ENCODE data around the gene MTUS2. TPM values are rescaled to one million over a fixed set of nuclear protein-coding genes. Genes with fewer than 3 reads are reported as not detected.

Gene MTUS2
- total and polyA plus RNA-seq, 2 experiments from 2014 or later = 3.0 to 4.3 TPM

DNA sequence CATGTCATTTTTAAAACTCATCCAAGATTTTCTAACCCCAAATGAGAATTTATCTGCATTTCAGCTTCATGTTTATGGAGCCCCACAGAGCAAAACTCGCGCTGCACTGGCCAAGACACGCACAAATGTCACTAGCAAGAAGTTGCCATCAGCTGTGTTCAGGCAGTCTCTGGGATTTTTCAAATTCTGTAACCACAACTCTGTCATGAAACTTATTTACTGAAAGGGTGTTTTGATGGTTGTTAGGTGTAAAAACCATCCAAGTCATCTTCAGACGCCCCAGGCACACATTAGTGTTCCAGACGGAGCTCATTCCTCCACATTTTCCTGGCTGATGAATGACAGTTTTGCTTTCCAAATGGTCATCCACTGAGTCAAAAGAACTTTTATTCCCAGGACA lies 712.0 kb downstream of the MTUS2 start:
- no peaks in the 10 kb centered on the region for H3K9me2 ChIP-seq (replicated peaks; ENCODE audit: insufficient read depth)
- TF ChIP-seq, protein P1, sequence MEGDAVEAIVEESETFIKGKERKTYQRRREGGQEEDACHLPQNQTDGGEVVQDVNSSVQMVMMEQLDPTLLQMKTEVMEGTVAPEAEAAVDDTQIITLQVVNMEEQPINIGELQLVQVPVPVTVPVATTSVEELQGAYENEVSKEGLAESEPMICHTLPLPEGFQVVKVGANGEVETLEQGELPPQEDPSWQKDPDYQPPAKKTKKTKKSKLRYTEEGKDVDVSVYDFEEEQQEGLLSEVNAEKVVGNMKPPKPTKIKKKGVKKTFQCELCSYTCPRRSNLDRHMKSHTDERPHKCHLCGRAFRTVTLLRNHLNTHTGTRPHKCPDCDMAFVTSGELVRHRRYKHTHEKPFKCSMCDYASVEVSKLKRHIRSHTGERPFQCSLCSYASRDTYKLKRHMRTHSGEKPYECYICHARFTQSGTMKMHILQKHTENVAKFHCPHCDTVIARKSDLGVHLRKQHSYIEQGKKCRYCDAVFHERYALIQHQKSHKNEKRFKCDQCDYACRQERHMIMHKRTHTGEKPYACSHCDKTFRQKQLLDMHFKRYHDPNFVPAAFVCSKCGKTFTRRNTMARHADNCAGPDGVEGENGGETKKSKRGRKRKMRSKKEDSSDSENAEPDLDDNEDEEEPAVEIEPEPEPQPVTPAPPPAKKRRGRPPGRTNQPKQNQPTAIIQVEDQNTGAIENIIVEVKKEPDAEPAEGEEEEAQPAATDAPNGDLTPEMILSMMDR (IDR thresholded peaks at IDR 0.05; ENCODE audit: poor library complexity) = no peak
- TF ChIP-seq EZH2 (IDR thresholded peaks at IDR 0.05; ENCODE audit: borderline replicate concordance) (no peak), EZH2phosphoT487 (IDR thresholded peaks at IDR 0.05; ENCODE audit: low read depth, severe bottlenecking, unreplicated experiment) (no peak)
- DNase-seq (ENCODE audit: low spot score) = no peak
- no peaks in the 10 kb centered on the region for H3K36me3 ChIP-seq (replicated peaks; ENCODE audit: insufficient read depth, low read depth)
- no peak overlapping the region for H3K4me3 ChIP-seq
- H3K4me1 ChIP-seq (ENCODE audit: insufficient read depth) = no peaks in the 10 kb centered on the region
- no peaks in the 10 kb centered on the region for H3K9me3 ChIP-seq (ENCODE audit: low read depth)
- no peaks in the 10 kb centered on the region for H4K20me1 ChIP-seq (ENCODE audit: insufficient read depth, poor library complexity, severe bottlenecking)
- H2AFZ ChIP-seq = no peak overlapping the region
- no peak overlapping the region for H3K4me2 ChIP-seq
- no peak overlapping the region for H3K27ac ChIP-seq
- H3K27me3 ChIP-seq = no peaks in the 10 kb centered on the region
- no peaks in the 10 kb centered on the region for H3K79me2 ChIP-seq
- WGBS (ENCODE audit: low lambda C conversion rate, missing lambda C conversion rate) = 85% methylated on average over 5 of the region's 5 CpGs

DNA sequence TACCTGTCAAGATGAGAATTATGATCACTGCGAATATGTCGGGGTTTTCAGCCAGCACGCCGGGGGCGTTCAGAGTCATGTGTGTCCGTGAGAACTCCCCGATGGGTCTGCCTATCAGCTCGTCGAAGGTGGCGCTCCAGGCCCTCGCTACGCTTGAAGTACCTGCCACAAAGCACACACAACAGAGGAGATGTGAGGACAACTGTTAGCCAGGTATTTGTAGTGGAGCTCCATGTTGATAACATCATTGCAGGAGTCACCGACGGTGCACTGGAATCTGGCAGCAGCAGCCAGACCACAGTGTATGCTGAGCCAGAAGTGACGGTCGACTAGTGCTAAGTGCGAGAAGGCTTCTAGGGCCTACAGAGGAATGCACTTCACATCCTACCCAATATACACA lies 712.7 kb downstream of the MTUS2 start:
- H3K79me2 ChIP-seq = no peaks in the 10 kb centered on the region
- no peaks in the 10 kb centered on the region for H4K20me1 ChIP-seq (ENCODE audit: insufficient read depth, poor library complexity, severe bottlenecking)
- H3K4me3 ChIP-seq = no peak overlapping the region
- DNase-seq (ENCODE audit: low spot score) = no peak
- 81% methylated on average over 17 of the region's 17 CpGs for WGBS (ENCODE audit: low lambda C conversion rate, missing lambda C conversion rate)
- H3K9me2 ChIP-seq (replicated peaks; ENCODE audit: insufficient read depth) = no peaks in the 10 kb centered on the region
- TF ChIP-seq EZH2 (IDR thresholded peaks at IDR 0.05; ENCODE audit: borderline replicate concordance) (no peak), EZH2phosphoT487 (IDR thresholded peaks at IDR 0.05; ENCODE audit: low read depth, severe bottlenecking, unreplicated experiment) (no peak)
- TF ChIP-seq, protein P1 (IDR thresholded peaks at IDR 0.05; ENCODE audit: poor library complexity) = no peak
- peak overlapping the region; percentile 31 for H3K27ac ChIP-seq
- H3K36me3 ChIP-seq (replicated peaks; ENCODE audit: insufficient read depth, low read depth) = no peaks in the 10 kb centered on the region
- H3K4me2 ChIP-seq = no peak overlapping the region
- H3K4me1 ChIP-seq (ENCODE audit: insufficient read depth) = no peaks in the 10 kb centered on the region
- no peak overlapping the region for H2AFZ ChIP-seq
- no peaks in the 10 kb centered on the region for H3K9me3 ChIP-seq (ENCODE audit: low read depth)
- H3K27me3 ChIP-seq = no peaks in the 10 kb centered on the region

DNA sequence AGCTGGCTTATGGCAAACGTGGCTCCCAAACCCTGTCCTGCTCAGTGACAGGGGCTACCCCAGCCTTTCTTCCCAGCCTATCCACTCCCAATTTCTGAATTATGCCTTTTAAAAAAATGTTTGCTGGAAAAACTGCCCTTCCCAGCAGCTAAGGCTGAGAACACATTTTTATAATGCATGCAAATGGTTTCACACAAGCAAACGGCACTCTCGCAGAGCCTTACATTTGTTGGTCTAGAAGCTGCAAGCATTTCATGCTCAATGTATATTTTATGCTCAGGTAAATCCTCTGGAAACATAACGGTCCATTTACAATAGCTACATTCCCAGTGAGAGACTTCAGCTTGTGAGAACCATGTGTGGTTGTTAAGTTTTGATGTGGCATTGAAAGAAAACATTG lies 713.9 kb downstream of the MTUS2 start:
- no peak overlapping the region for H3K4me2 ChIP-seq

More for the DNA sequence above, 713.9 kb downstream of the MTUS2 start:
- WGBS (ENCODE audit: low lambda C conversion rate, missing lambda C conversion rate) = 93% methylated on average over 4 of the region's 4 CpGs
- Histone ChIP-seq H3K9me3 (ENCODE audit: low read depth) (no peaks in the 10 kb centered on the region), H3K27me3 (no peaks in the 10 kb centered on the region), H3K9me2 (replicated peaks; ENCODE audit: insufficient read depth) (no peaks in the 10 kb centered on the region), H2AFZ (no peak overlapping the region), H3K27ac (no peak overlapping the region), H3K79me2 (no peaks in the 10 kb centered on the region), H3K36me3 (replicated peaks; ENCODE audit: insufficient read depth, low read depth) (no peaks in the 10 kb centered on the region), H3K4me3 (no peak overlapping the region), H4K20me1 (ENCODE audit: insufficient read depth, poor library complexity, severe bottlenecking) (no peaks in the 10 kb centered on the region), H3K4me1 (ENCODE audit: insufficient read depth) (no peaks in the 10 kb centered on the region)
- no peak for DNase-seq (ENCODE audit: low spot score)
- no peak for TF ChIP-seq EZH2 (IDR thresholded peaks at IDR 0.05; ENCODE audit: borderline replicate concordance)
- TF ChIP-seq EZH2phosphoT487 (IDR thresholded peaks at IDR 0.05; ENCODE audit: low read depth, severe bottlenecking, unreplicated experiment) = no peak
- TF ChIP-seq, protein P1 (IDR thresholded peaks at IDR 0.05; ENCODE audit: poor library complexity) = no peak

Data from hepatocyte (in vitro differentiated cells).